Measurements from ENCODE around the gene MAST3.

The MAST3 gene

GRCh38 chr19:18118420-18119012 is 20.9 kb downstream of the MAST3 start:
- Histone ChIP-seq H3K79me2 (no peaks in the 10 kb centered on the region), H3K27me3 (ENCODE audit: control insufficient read depth, insufficient read depth, low read length) (no peaks in the 10 kb centered on the region), H3K27ac (peak overlapping the region; percentile 34), H3K4me3 (ENCODE audit: low read depth, low read length) (peak overlapping the region; percentile 53), H3K4me2 (ENCODE audit: low read length) (peak overlapping the region; percentile 67), H3K4me1 (peaks cover 4% of the 10 kb centered on the region), H3K36me3 (ENCODE audit: control insufficient read depth, insufficient read depth, low read length) (no peaks in the 10 kb centered on the region), H3K9me3 (ENCODE audit: control insufficient read depth, low read length) (no peaks in the 10 kb centered on the region), H2AFZ (peak overlapping the region; percentile 83), H3K9ac (no peak overlapping the region)
- TF ChIP-seq CTCF (IDR thresholded peaks at IDR 0.05) = no peak

GRCh38 chr19:18119013-18119716 is 21.6 kb downstream of the MAST3 start:
- Histone ChIP-seq H3K4me3 (ENCODE audit: low read depth, low read length) (no peak overlapping the region), H3K4me1 (peaks cover 4% of the 10 kb centered on the region), H3K9me3 (ENCODE audit: control insufficient read depth, low read length) (no peaks in the 10 kb centered on the region), H3K9ac (no peak overlapping the region), H3K36me3 (ENCODE audit: control insufficient read depth, insufficient read depth, low read length) (no peaks in the 10 kb centered on the region), H2AFZ (no peak overlapping the region), H3K4me2 (ENCODE audit: low read length) (peak overlapping the region; percentile 2), H3K27me3 (ENCODE audit: control insufficient read depth, insufficient read depth, low read length) (no peaks in the 10 kb centered on the region), H3K27ac (no peak overlapping the region), H3K79me2 (no peaks in the 10 kb centered on the region)
- TF ChIP-seq CTCF (IDR thresholded peaks at IDR 0.05) = no peak

GRCh38 chr19:18119717-18120105 is 22.1 kb downstream of the MAST3 start:
- H3K79me2 ChIP-seq = no peaks in the 10 kb centered on the region
- peaks cover 4% of the 10 kb centered on the region for H3K4me1 ChIP-seq
- H3K9me3 ChIP-seq (ENCODE audit: control insufficient read depth, low read length) = no peaks in the 10 kb centered on the region
- no peak overlapping the region for H2AFZ ChIP-seq
- H3K9ac ChIP-seq = no peak overlapping the region
- H3K4me2 ChIP-seq (ENCODE audit: low read length) = no peak overlapping the region
- no peaks in the 10 kb centered on the region for H3K27me3 ChIP-seq (ENCODE audit: control insufficient read depth, insufficient read depth, low read length)
- H3K36me3 ChIP-seq (ENCODE audit: control insufficient read depth, insufficient read depth, low read length) = no peaks in the 10 kb centered on the region
- no peak overlapping the region for H3K4me3 ChIP-seq (ENCODE audit: low read depth, low read length)
- no peak for TF ChIP-seq CTCF (IDR thresholded peaks at IDR 0.05)
- no peak overlapping the region for H3K27ac ChIP-seq

GRCh38 chr19:18120127-18120526 is 22.5 kb downstream of the MAST3 start:
- Histone ChIP-seq H3K79me2 (no peaks in the 10 kb centered on the region), H3K27ac (no peak overlapping the region), H3K36me3 (ENCODE audit: control insufficient read depth, insufficient read depth, low read length) (no peaks in the 10 kb centered on the region), H2AFZ (no peak overlapping the region), H3K9me3 (ENCODE audit: control insufficient read depth, low read length) (no peaks in the 10 kb centered on the region), H3K4me1 (peaks cover 4% of the 10 kb centered on the region), H3K4me3 (ENCODE audit: low read depth, low read length) (no peak overlapping the region), H3K4me2 (ENCODE audit: low read length) (no peak overlapping the region), H3K9ac (no peak overlapping the region), H3K27me3 (ENCODE audit: control insufficient read depth, insufficient read depth, low read length) (no peaks in the 10 kb centered on the region)
- TF ChIP-seq CTCF (IDR thresholded peaks at IDR 0.05) = no peak

- no peak for TF ChIP-seq CTCF (IDR thresholded peaks at IDR 0.05)
- Histone ChIP-seq H3K4me3 (ENCODE audit: low read depth, low read length) (no peak overlapping the region), H3K36me3 (ENCODE audit: control insufficient read depth, insufficient read depth, low read length) (no peaks in the 10 kb centered on the region), H3K79me2 (no peaks in the 10 kb centered on the region), H3K9me3 (ENCODE audit: control insufficient read depth, low read length) (no peaks in the 10 kb centered on the region), H3K4me2 (ENCODE audit: low read length) (no peak overlapping the region), H3K27me3 (ENCODE audit: control insufficient read depth, insufficient read depth, low read length) (no peaks in the 10 kb centered on the region), H3K27ac (no peak overlapping the region), H3K4me1 (peaks cover 4% of the 10 kb centered on the region), H2AFZ (no peak overlapping the region), H3K9ac (no peak overlapping the region)
Measured at GRCh38 chr19:18121166-18121565, 23.6 kb downstream of the MAST3 start.

All from parathyroid adenoma (tissue), 2 donors.